Endothelial cell (in vitro differentiated cells): Measurements from ENCODE around the gene PXDN. TPM values are rescaled to one million over a fixed set of nuclear protein-coding genes. Genes with fewer than 3 reads are reported as not detected.
A peak's percentile ranks its signal among the peaks of the same experiment; 100 is the strongest.

Source experiments
- DNase-seq: peaks from one replicate; pipeline ENCODE4 v3.0.0; 2021; ENCODE audit warnings: low spot score
- H3K27ac Mint-ChIP-seq: one replicate; pipeline ENCODE4 v1.8.0; 2021; ENCODE audit warnings: mixed read lengths, inconsistent platforms; ENCODE audit not compliant: unreplicated experiment
- H3K27me3 Mint-ChIP-seq: one replicate; pipeline ENCODE4 v1.8.0; 2021; ENCODE audit warnings: mild to moderate bottlenecking, moderate library complexity, mixed read lengths, inconsistent platforms; ENCODE audit not compliant: unreplicated experiment
- H3K36me3 Mint-ChIP-seq: one replicate; pipeline ENCODE4 v1.8.0; 2021; ENCODE audit warnings: mild to moderate bottlenecking, low read depth, mixed read lengths, inconsistent platforms; ENCODE audit not compliant: unreplicated experiment
- H3K4me1 Mint-ChIP-seq: one replicate; pipeline ENCODE4 v1.8.0; 2021; ENCODE audit warnings: mild to moderate bottlenecking, mixed read lengths, inconsistent platforms; ENCODE audit not compliant: unreplicated experiment
- H3K4me3 Mint-ChIP-seq: one replicate; pipeline ENCODE4 v1.8.0; 2021; ENCODE audit warnings: mild to moderate bottlenecking, mixed read lengths, inconsistent platforms; ENCODE audit not compliant: unreplicated experiment
- H3K9me3 Mint-ChIP-seq: one replicate; pipeline ENCODE4 v1.8.0; 2021; ENCODE audit warnings: mixed read lengths, inconsistent platforms; ENCODE audit not compliant: unreplicated experiment
- CTCF ChIP-seq: fragments of 200-600 bp; sonication (generic); IDR thresholded peaks from one replicate; pipeline ENCODE4 v1.5.0; 2021; ENCODE audit warnings: antibody characterized with exemption; ENCODE audit not compliant: unreplicated experiment
- total RNA-seq: library from RNA; stranded (reverse); fragmentation: NEBNext Ultra II Directional; extraction: Animal tissue kit (Norgen Biotek cat#: 25700); gene quantifications from one replicate; pipeline ENCODE4 v1.2.1, GENCODE V29; 2021; ENCODE audit not compliant: unreplicated experiment

PXDN gene
- total RNA-seq, 1 donor from 2014 or later, result 521 TPM

- peaks cover 69% of the 10 kb centered on the region for H3K4me1 Mint-ChIP-seq
- no peak overlapping the region for H3K27ac Mint-ChIP-seq
- H3K36me3 Mint-ChIP-seq, result peaks cover 17% of the 10 kb centered on the region
- H3K27me3 Mint-ChIP-seq, result peaks cover 20% of the 10 kb centered on the region
- TF ChIP-seq CTCF, result no peak
- no peak for DNase-seq
- H3K4me3 Mint-ChIP-seq, result no peak overlapping the region
- H3K9me3 Mint-ChIP-seq, result no peaks in the 10 kb centered on the region
Observed at GRCh38 chr2:1713839-1714236, 30.5 kb downstream of the PXDN start.

- TF ChIP-seq CTCF, result no peak
- no peak for DNase-seq
- Mint-ChIP-seq H3K9me3 (no peaks in the 10 kb centered on the region), H3K36me3 (peaks cover 14% of the 10 kb centered on the region), H3K4me3 (no peak overlapping the region), H3K27me3 (peaks cover 23% of the 10 kb centered on the region), H3K27ac (no peak overlapping the region), H3K4me1 (peaks cover 71% of the 10 kb centered on the region)
Observed at GRCh38 chr2:1713142-1713838, 31.0 kb downstream of the PXDN start.

- Mint-ChIP-seq H3K27ac (no peak overlapping the region), H3K4me3 (no peak overlapping the region), H3K27me3 (peaks cover 15% of the 10 kb centered on the region), H3K36me3 (peaks cover 9% of the 10 kb centered on the region), H3K9me3 (no peaks in the 10 kb centered on the region), H3K4me1 (peaks cover 53% of the 10 kb centered on the region)
- no peak for TF ChIP-seq CTCF
- DNase-seq, result no peak
Observed at GRCh38 chr2:1709946-1710560, 34.3 kb downstream of the PXDN start.

- DNase-seq, result no peak
- H3K4me3 Mint-ChIP-seq, result no peak overlapping the region
- H3K27ac Mint-ChIP-seq, result no peak overlapping the region
- peaks cover 13% of the 10 kb centered on the region for H3K27me3 Mint-ChIP-seq
- H3K36me3 Mint-ChIP-seq, result peaks cover 9% of the 10 kb centered on the region
- no peaks in the 10 kb centered on the region for H3K9me3 Mint-ChIP-seq
- peaks cover 51% of the 10 kb centered on the region for H3K4me1 Mint-ChIP-seq
- no peak for TF ChIP-seq CTCF
Observed at GRCh38 chr2:1709335-1709605, 35.0 kb downstream of the PXDN start.

GRCh38 chr2:1708476-1709334, 35.6 kb downstream of the PXDN start:
- H3K4me3 Mint-ChIP-seq, result peak overlapping the region; percentile 42
- peaks cover 11% of the 10 kb centered on the region for H3K27me3 Mint-ChIP-seq

More at GRCh38 chr2:1708476-1709334, 35.6 kb downstream of the PXDN start:
- Mint-ChIP-seq H3K9me3 (no peaks in the 10 kb centered on the region), H3K4me1 (peaks cover 45% of the 10 kb centered on the region), H3K36me3 (peaks cover 9% of the 10 kb centered on the region), H3K27ac (peak overlapping the region; percentile 87)
- DNase-seq, result no peak
- no peak for TF ChIP-seq CTCF
